H9 (cell line): ENCODE data around the gene TMEM63C. TPM values are rescaled to one million over a fixed set of nuclear protein-coding genes. Genes with fewer than 3 reads are reported as not detected.

ENCODE experiments used
- DNase-seq: peaks from one replicate; pipeline ENCODE4 v3.0.0-alpha.2; 2017
- H2AFZ ChIP-seq: one replicate; pipeline ENCODE4 v1.6.1; 2013; ENCODE audit warnings: mild to moderate bottlenecking, low read length, control low read depth, moderate library complexity
- H2AK5ac ChIP-seq: 2 replicates; pipeline ENCODE4 v1.6.1; 2013; ENCODE audit warnings: low read length, control low read depth, mixed read lengths; ENCODE audit not compliant: insufficient read length
- H2BK120ac ChIP-seq: one replicate; pipeline ENCODE4 v1.6.1; 2013; ENCODE audit warnings: low read depth, mild to moderate bottlenecking, low read length, control low read depth, inconsistent platforms; ENCODE audit not compliant: poor library complexity, severe bottlenecking
- H2BK12ac ChIP-seq: 2 replicates; pipeline ENCODE4 v1.6.1; 2013; ENCODE audit warnings: low read length, control low read depth, mixed read lengths, low read depth; ENCODE audit not compliant: insufficient read length
- H2BK15ac ChIP-seq: 2 replicates; pipeline ENCODE4 v1.6.1; 2013; ENCODE audit warnings: low read depth, low read length, control low read depth
- H2BK20ac ChIP-seq: one replicate; pipeline ENCODE4 v1.6.1; 2013; ENCODE audit warnings: low read depth, mild to moderate bottlenecking, low read length, control low read depth, inconsistent platforms; ENCODE audit not compliant: poor library complexity, severe bottlenecking
- H2BK5ac ChIP-seq: 2 replicates; pipeline ENCODE4 v1.6.1; 2013; ENCODE audit warnings: low read length, control low read depth, mixed read lengths; ENCODE audit not compliant: insufficient read length
- H3K14ac ChIP-seq: 2 replicates; pipeline ENCODE4 v1.6.1; 2013; ENCODE audit warnings: low read length, control low read depth; ENCODE audit not compliant: insufficient read depth
- H3K18ac ChIP-seq: 2 replicates; pipeline ENCODE4 v1.6.1; 2013; ENCODE audit warnings: low read depth, mild to moderate bottlenecking, mixed read lengths, low read length, control low read depth; ENCODE audit not compliant: insufficient read length
- H3K23ac ChIP-seq: 2 replicates; pipeline ENCODE4 v1.6.1; 2013; ENCODE audit warnings: low read length, control low read depth, mixed read lengths, low read depth; ENCODE audit not compliant: insufficient read length
- H3K23me2 ChIP-seq: 2 replicates; pipeline ENCODE4 v1.6.1; 2013; ENCODE audit warnings: low read depth, mild to moderate bottlenecking, mixed read lengths, low read length, control low read depth; ENCODE audit not compliant: insufficient read length, poor library complexity, severe bottlenecking
- H3K27ac ChIP-seq: 2 replicates; pipeline ENCODE4 v1.5.1; 2013; ENCODE audit warnings: low read length, control low read depth, mixed read lengths, low read depth; ENCODE audit not compliant: insufficient read length
- H3K27me3 ChIP-seq: 2 replicates; pipeline ENCODE4 v1.6.1; 2013; ENCODE audit warnings: low read length, control low read depth, inconsistent platforms; ENCODE audit not compliant: insufficient read depth
- H3K4ac ChIP-seq: 2 replicates; pipeline ENCODE4 v1.6.1; 2013; ENCODE audit warnings: low read depth, mild to moderate bottlenecking, control low read depth, inconsistent platforms, low read length, moderate library complexity
- H3K4me1 ChIP-seq: 2 replicates; pipeline ENCODE4 v1.6.1; 2013; ENCODE audit warnings: low read length, control low read depth, inconsistent platforms; ENCODE audit not compliant: insufficient read depth
- H3K4me2 ChIP-seq: 2 replicates; pipeline ENCODE4 v1.6.1; 2013; ENCODE audit warnings: low read length, control low read depth, mixed read lengths; ENCODE audit not compliant: insufficient read length, insufficient read depth
- H3K56ac ChIP-seq: 2 replicates; pipeline ENCODE4 v1.6.1; 2013; ENCODE audit warnings: low read depth, mild to moderate bottlenecking, mixed read lengths, low read length, control low read depth; ENCODE audit not compliant: insufficient read length
- H3K79me1 ChIP-seq: 2 replicates; pipeline ENCODE4 v1.6.1; 2013; ENCODE audit warnings: low read depth, mild to moderate bottlenecking, moderate library complexity, low read length, control low read depth, inconsistent platforms; ENCODE audit not compliant: insufficient read depth, poor library complexity, severe bottlenecking
- H3K79me2 ChIP-seq: 2 replicates; pipeline ENCODE4 v1.6.1; 2013; ENCODE audit warnings: low read length, control low read depth, inconsistent platforms; ENCODE audit not compliant: insufficient read depth
- H3K9ac ChIP-seq: 2 replicates; pipeline ENCODE4 v1.6.1; 2013; ENCODE audit warnings: low read length, control low read depth, mixed read lengths; ENCODE audit not compliant: insufficient read length; ENCODE audit errors: extremely low read depth
- H3K9me3 ChIP-seq: one replicate; pipeline ENCODE4 v1.6.1; 2013; ENCODE audit warnings: low read depth, low read length, inconsistent platforms; ENCODE audit not compliant: control insufficient read depth
- H3T11ph ChIP-seq: one replicate; pipeline ENCODE4 v1.6.1; 2013; ENCODE audit warnings: mild to moderate bottlenecking, low read length, control low read depth, inconsistent platforms
- H4K20me1 ChIP-seq: one replicate; pipeline ENCODE4 v1.6.1; 2013; ENCODE audit not compliant: control insufficient read depth, insufficient read length, insufficient read depth
- H4K5ac ChIP-seq: 2 replicates; pipeline ENCODE4 v1.6.1; 2013; ENCODE audit warnings: low read depth, mild to moderate bottlenecking, mixed read lengths, low read length, control low read depth; ENCODE audit not compliant: insufficient read length
- H4K8ac ChIP-seq: replicated peaks from 2 replicates; pipeline ENCODE4 v1.6.1; 2013; ENCODE audit warnings: low read length, control low read depth, mixed read lengths, low read depth; ENCODE audit not compliant: insufficient read length
- H4K91ac ChIP-seq: 2 replicates; pipeline ENCODE4 v1.6.1; 2013; ENCODE audit warnings: low read depth, mild to moderate bottlenecking, moderate library complexity, mixed read lengths, low read length, control low read depth; ENCODE audit not compliant: insufficient read length
- H3K27ac Mint-ChIP-seq, 3 experiments: 2 replicates in 2 of 3; 3 replicates in 1 of 3; pipeline ENCODE4 v1.8.0; 2020 to 2021; ENCODE audit warnings: mixed read lengths in 3 of 3, mild to moderate bottlenecking in 1 of 3, moderate library complexity in 1 of 3
- H3K27me3 Mint-ChIP-seq: 2 replicates; pipeline ENCODE4 v1.8.0; 2021; ENCODE audit warnings: low read depth, mild to moderate bottlenecking, moderate library complexity, mixed read lengths
- H3K36me3 Mint-ChIP-seq, 3 experiments: 2 replicates in 2 of 3; 3 replicates in 1 of 3; pipeline ENCODE4 v1.8.0; 2020 to 2021; ENCODE audit warnings: low read depth in 3 of 3, mixed read lengths in 3 of 3; ENCODE audit not compliant: insufficient read depth in 1 of 3
- H3K4me1 Mint-ChIP-seq, 2 experiments: 2 replicates each; pipeline ENCODE4 v1.8.0; 2020; ENCODE audit warnings: mixed read lengths in 2 of 2
- H3K4me3 Mint-ChIP-seq, 2 experiments: 2 replicates in 1 of 2; 3 replicates in 1 of 2; pipeline ENCODE4 v1.8.0; 2020 to 2021; ENCODE audit warnings: mild to moderate bottlenecking in 2 of 2, mixed read lengths in 2 of 2, moderate library complexity in 1 of 2
- H3K9me3 Mint-ChIP-seq, 2 experiments: 2 replicates in 1 of 2; 3 replicates in 1 of 2; pipeline ENCODE4 v1.8.0; 2020; ENCODE audit warnings: mild to moderate bottlenecking in 2 of 2, mixed read lengths in 2 of 2, moderate library complexity in 1 of 2
- CTCF ChIP-seq: fragments of 200-600 bp; sonication (generic); conservative IDR thresholded peaks from 3 replicates; pipeline ENCODE4 v1.8.0; 2021; ENCODE audit warnings: antibody characterized with exemption, mild to moderate bottlenecking
- WGBS: extraction: QIAGEN DNeasy Blood & Tissue Kit; methylation state at CpG from one replicate; pipeline ENCODE4 v1.1.7; 2013; ENCODE audit warnings: missing lambda C conversion rate, low lambda C conversion rate, mixed read lengths; ENCODE audit not compliant: insufficient read length; ENCODE audit errors: extremely low coverage; 5-methylcytosine and 5-hydroxymethylcytosine counted together
- total RNA-seq: library from RNA; stranded (reverse); gene quantifications from 2 replicates; pipeline ENCODE4 v1.2.1, GENCODE V29; 2021

TMEM63C gene
- total RNA-seq, 1 experiment from 2014 or later = 2.2 TPM

- Mint-ChIP-seq H3K4me1 (peaks cover 56 to 60% of the 10 kb centered on the region in 2 experiments), H3K27me3 (peaks cover 20% of the 10 kb centered on the region), H3K36me3 (no peaks in the 10 kb centered on the region), H3K9me3 (no peaks in the 10 kb centered on the region), H3K4me3 (peak overlapping the region in 1 of 2 experiments; percentile 31; a peak in 3 of 5 replicates), H3K27ac (no peak overlapping the region)
- no peak overlapping the region for H2BK15ac ChIP-seq
- no peak overlapping the region for H4K5ac ChIP-seq
- no peak overlapping the region for H2BK120ac ChIP-seq
- no peak overlapping the region for H3K27ac ChIP-seq
- H3T11ph ChIP-seq = no peak overlapping the region
- WGBS = no CpG with 5 or more reads among the region's 4 CpGs
- H3K79me1 ChIP-seq = no peaks in the 10 kb centered on the region
- peaks cover 29% of the 10 kb centered on the region for H3K23me2 ChIP-seq
- no peak overlapping the region for H3K23ac ChIP-seq
- no peak overlapping the region for H3K9ac ChIP-seq
- H4K8ac ChIP-seq = no peak overlapping the region
- no peak overlapping the region for H2AFZ ChIP-seq
- no peaks in the 10 kb centered on the region for H3K27me3 ChIP-seq
- DNase-seq = no peak
- peaks cover 30% of the 10 kb centered on the region; the same call in 1 of the 2 replicates for H3K4me1 ChIP-seq
- 0 out of 2 replicates have a peak, but pooled peaks cover 2% of the 10 kb centered on the region for H3K79me2 ChIP-seq
- H3K14ac ChIP-seq = no peak overlapping the region
- H4K91ac ChIP-seq = no peak overlapping the region
- H3K9me3 ChIP-seq = no peaks in the 10 kb centered on the region
- TF ChIP-seq CTCF = no peak
- no peak overlapping the region for H2BK12ac ChIP-seq
- H3K4me2 ChIP-seq = no peak overlapping the region
- no peak overlapping the region for H3K18ac ChIP-seq
- H3K56ac ChIP-seq = no peak overlapping the region
- H2BK5ac ChIP-seq = no peak overlapping the region
- H2BK20ac ChIP-seq = no peak overlapping the region
- no peak overlapping the region for H3K4ac ChIP-seq
- no peak overlapping the region for H2AK5ac ChIP-seq
- H4K20me1 ChIP-seq = no peaks in the 10 kb centered on the region
These were observed 37.0 kb upstream of the TMEM63C start for GRCh38 chr14:77144412-77145115.
